OCI-LY7 (cell line): ENCODE results near the gene GATB.

ENCODE experiments used
- EZH2phosphoT487 ChIP-seq: fragments of 200-600 bp; sonication (generic); IDR thresholded peaks from 2 replicates; pipeline ENCODE4 v1.6.1; 2018; ENCODE audit warnings: low read depth, borderline replicate concordance, mild to moderate bottlenecking, mixed run types, antibody characterized with exemption, low read length, moderate library complexity, mixed read lengths
- TF ChIP-seq, protein P1 (sequence below): fragments of 200-600 bp; sonication (generic); conservative IDR thresholded peaks from 2 replicates; pipeline ENCODE4 v1.5.1; 2014; ENCODE audit warnings: mild to moderate bottlenecking, antibody characterized with exemption, low read length, moderate library complexity, mixed read lengths

DNA sequence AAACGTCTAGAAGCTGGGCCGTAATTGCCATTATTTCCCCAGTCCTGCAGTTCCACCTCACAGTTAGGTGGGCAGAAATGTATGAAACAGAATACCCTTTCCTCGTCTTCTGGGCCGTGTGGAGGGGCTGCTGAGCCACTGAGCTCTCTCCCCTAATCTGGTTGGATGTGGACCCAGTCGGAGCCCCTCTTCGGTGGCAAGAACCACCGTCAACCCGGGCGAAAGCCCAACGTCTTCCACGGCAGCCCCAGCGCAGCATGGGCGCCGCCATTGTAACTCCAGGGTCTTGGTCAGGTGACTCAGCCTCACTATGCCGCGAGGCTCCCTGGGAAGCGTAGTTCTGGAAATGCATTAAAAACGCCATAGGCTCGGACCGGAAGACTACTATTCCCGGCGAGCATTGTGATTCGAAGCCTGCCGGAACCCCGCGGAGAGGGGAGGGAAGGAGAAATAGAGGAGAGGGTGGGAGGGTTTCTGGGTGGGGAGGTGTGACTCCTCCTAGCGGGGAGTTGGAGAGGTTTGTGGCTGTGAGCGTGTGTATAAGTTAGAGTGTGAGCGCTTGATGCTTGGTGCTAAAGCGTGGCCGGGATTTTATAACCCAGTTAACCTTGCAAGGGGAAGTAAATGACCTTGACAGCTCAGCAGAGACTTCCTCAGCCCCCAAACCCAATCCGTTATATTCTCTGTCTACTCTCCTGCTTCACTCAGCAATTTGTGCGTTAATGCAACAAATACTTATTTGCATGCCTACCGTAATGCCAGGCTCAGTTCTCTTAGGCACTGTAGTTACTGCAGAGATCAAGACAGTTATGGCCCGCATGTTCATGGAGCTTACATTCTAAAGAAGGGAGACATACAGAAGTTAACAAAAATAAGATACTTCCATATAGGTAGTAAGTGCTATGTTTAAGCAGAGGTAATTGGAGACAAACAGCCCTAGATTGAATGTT is at the start of gene GATB:
- TF ChIP-seq EZH2phosphoT487, result no peak
- TF ChIP-seq, protein P1, sequence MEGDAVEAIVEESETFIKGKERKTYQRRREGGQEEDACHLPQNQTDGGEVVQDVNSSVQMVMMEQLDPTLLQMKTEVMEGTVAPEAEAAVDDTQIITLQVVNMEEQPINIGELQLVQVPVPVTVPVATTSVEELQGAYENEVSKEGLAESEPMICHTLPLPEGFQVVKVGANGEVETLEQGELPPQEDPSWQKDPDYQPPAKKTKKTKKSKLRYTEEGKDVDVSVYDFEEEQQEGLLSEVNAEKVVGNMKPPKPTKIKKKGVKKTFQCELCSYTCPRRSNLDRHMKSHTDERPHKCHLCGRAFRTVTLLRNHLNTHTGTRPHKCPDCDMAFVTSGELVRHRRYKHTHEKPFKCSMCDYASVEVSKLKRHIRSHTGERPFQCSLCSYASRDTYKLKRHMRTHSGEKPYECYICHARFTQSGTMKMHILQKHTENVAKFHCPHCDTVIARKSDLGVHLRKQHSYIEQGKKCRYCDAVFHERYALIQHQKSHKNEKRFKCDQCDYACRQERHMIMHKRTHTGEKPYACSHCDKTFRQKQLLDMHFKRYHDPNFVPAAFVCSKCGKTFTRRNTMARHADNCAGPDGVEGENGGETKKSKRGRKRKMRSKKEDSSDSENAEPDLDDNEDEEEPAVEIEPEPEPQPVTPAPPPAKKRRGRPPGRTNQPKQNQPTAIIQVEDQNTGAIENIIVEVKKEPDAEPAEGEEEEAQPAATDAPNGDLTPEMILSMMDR, result peak; percentile 70
